H1 (cell line): Measurements from ENCODE around the gene ROBO4. TPM values are rescaled to one million over a fixed set of nuclear protein-coding genes. Genes with fewer than 3 reads are reported as not detected.

ENCODE experiments used
- CTCF ChIA-PET: fragments of 300-600 bp; sonication (Branson Sonifier 250); formaldehyde crosslinking; loops from one replicate; lab custom pipeline; 2021; ENCODE audit not compliant: partially characterized antibody; lab: Charles Lee
- POLR2A ChIA-PET: fragments of 300-600 bp; sonication (Branson Sonifier 250); formaldehyde crosslinking; loops from one replicate; lab custom pipeline; 2021; ENCODE audit warnings: inconsistent platforms; ENCODE audit not compliant: partially characterized antibody; lab: Charles Lee
- DNase-seq, 2 experiments: peaks; one replicate each; pipeline versions ENCODE4 v3.0.0 to v3.0.0-alpha.2; 2010 to 2022; ENCODE audit warnings: low spot score in 2 of 2, low read depth in 1 of 2, mixed read lengths in 1 of 2
- FAIRE-seq: peaks from 2 replicates; lab custom pipeline; 2011; peaks lifted over from hg19 to GRCh38; lab: Jason Lieb, UNC
- H2AFZ ChIP-seq: 2 replicates; pipeline ENCODE4 v1.8.1; 2012; ENCODE audit warnings: low read length, inconsistent platforms
- H2AK5ac ChIP-seq: 2 replicates; pipeline ENCODE4 v1.6.1; 2013; ENCODE audit warnings: low read depth, low read length
- H2BK120ac ChIP-seq: replicated peaks from 2 replicates; pipeline ENCODE3; 2013; ENCODE audit warnings: low read depth, low read length, inconsistent platforms
- H2BK12ac ChIP-seq: 2 replicates; pipeline ENCODE4 v1.6.1; 2013; ENCODE audit warnings: low read depth, low read length
- H2BK15ac ChIP-seq: 2 replicates; pipeline ENCODE4 v1.6.1; 2013; ENCODE audit warnings: low read length
- H2BK20ac ChIP-seq: 2 replicates; pipeline ENCODE4 v1.6.1; 2013; ENCODE audit warnings: low read length
- H2BK5ac ChIP-seq: 2 replicates; pipeline ENCODE4 v1.6.1; 2013; ENCODE audit warnings: low read depth, low read length
- H3K14ac ChIP-seq: 2 replicates; pipeline ENCODE4 v1.6.1; 2013; ENCODE audit warnings: inconsistent platforms; ENCODE audit not compliant: insufficient read length
- H3K18ac ChIP-seq: 2 replicates; pipeline ENCODE4 v1.6.1; 2013; ENCODE audit warnings: low read length; ENCODE audit errors: extremely low read depth
- H3K23ac ChIP-seq: 2 replicates; pipeline ENCODE4 v1.6.1; 2013; ENCODE audit warnings: inconsistent platforms; ENCODE audit not compliant: insufficient read length
- H3K23me2 ChIP-seq: 2 replicates; pipeline ENCODE4 v1.6.1; 2013; ENCODE audit warnings: low read depth, low read length
- H3K27ac ChIP-seq: 2 replicates; pipeline ENCODE4 v1.6.1; 2011; ENCODE audit warnings: low read depth, low read length, inconsistent platforms
- H3K27me3 ChIP-seq, 4 experiments: replicated peaks in 1 of 4; 1 replicate in 1 of 4; 2 replicates in 3 of 4; pipeline versions ENCODE4 v1.6.1 to v1.8.1; 2011 to 2013; ENCODE audit warnings: low read length in 3 of 4, mild to moderate bottlenecking in 3 of 4, inconsistent platforms in 2 of 4, mixed read lengths in 2 of 4, moderate library complexity in 1 of 4; ENCODE audit not compliant: control insufficient read depth in 3 of 4, insufficient read depth in 3 of 4; ENCODE audit errors: extremely low read depth in 1 of 4
- H3K36me3 ChIP-seq, 4 experiments: 2 replicates each; pipeline versions ENCODE4 v1.6.1 to v1.8.1; 2011 to 2013; ENCODE audit warnings: mild to moderate bottlenecking in 4 of 4, low read length in 3 of 4, moderate library complexity in 2 of 4, control low read depth in 1 of 4, inconsistent platforms in 1 of 4; ENCODE audit not compliant: insufficient read depth in 4 of 4, control insufficient read depth in 2 of 4
- H3K4ac ChIP-seq: replicated peaks from 2 replicates; pipeline ENCODE3; 2013; ENCODE audit warnings: low read length, low read depth, mixed read lengths, inconsistent platforms; ENCODE audit not compliant: insufficient read length
- H3K4me1 ChIP-seq, 4 experiments: replicated peaks in 1 of 4; 1 replicate in 1 of 4; 2 replicates in 3 of 4; pipeline versions ENCODE4 v1.6.1 to v1.8.1; 2011 to 2013; ENCODE audit warnings: low read length in 3 of 4, inconsistent platforms in 2 of 4, mixed read lengths in 1 of 4; ENCODE audit not compliant: insufficient read depth in 4 of 4, control insufficient read depth in 3 of 4
- H3K4me2 ChIP-seq, 2 experiments: 2 replicates each; pipeline versions ENCODE4 v1.6.1 to v1.8.1; 2011 to 2013; ENCODE audit warnings: low read depth in 2 of 2, low read length in 2 of 2, control low read depth in 1 of 2, inconsistent platforms in 1 of 2, mild to moderate bottlenecking in 1 of 2; ENCODE audit not compliant: insufficient read depth in 1 of 2
- H3K4me3 ChIP-seq, 4 experiments: fragments of 200-600, 300-600 bp in 1 of 4; sonication (generic), shearing (Covaris generic), sonication (Bioruptor Twin) in 1 of 4; 2 replicates each; pipeline versions ENCODE4 v1.5.1 to v1.8.1; 2011 to 2016; ENCODE audit warnings: low read length in 4 of 4, low read depth in 3 of 4, control low read depth in 2 of 4, inconsistent platforms in 2 of 4, mild to moderate bottlenecking in 2 of 4, mixed read lengths in 1 of 4, moderate library complexity in 1 of 4; ENCODE audit not compliant: insufficient read depth in 2 of 4; ENCODE audit errors: extremely low read depth in 1 of 4
- H3K56ac ChIP-seq: replicated peaks from 2 replicates; pipeline ENCODE3; 2013; ENCODE audit warnings: low read depth, mild to moderate bottlenecking, mixed read lengths, low read length, inconsistent platforms; ENCODE audit not compliant: insufficient read length
- H3K79me1 ChIP-seq: 2 replicates; pipeline ENCODE4 v1.6.1; 2013; ENCODE audit warnings: low read depth, low read length, control low read depth
- H3K79me2 ChIP-seq, 2 experiments: 2 replicates each; pipeline versions ENCODE4 v1.6.1 to v1.8.1; 2012 to 2013; ENCODE audit warnings: low read length in 2 of 2, mild to moderate bottlenecking in 2 of 2, inconsistent platforms in 1 of 2; ENCODE audit not compliant: insufficient read depth in 2 of 2, control insufficient read depth in 1 of 2
- H3K9ac ChIP-seq, 4 experiments: replicated peaks in 1 of 4; 1 replicate in 1 of 4; 2 replicates in 3 of 4; pipeline versions ENCODE4 v1.6.1 to v1.8.1; 2011 to 2013; ENCODE audit warnings: low read depth in 3 of 4, low read length in 3 of 4, control low read depth in 2 of 4, mild to moderate bottlenecking in 2 of 4, moderate library complexity in 2 of 4, inconsistent platforms in 1 of 4; ENCODE audit errors: extremely low read depth in 1 of 4
- H3K9me3 ChIP-seq, 2 experiments: 2 replicates each; pipeline versions ENCODE4 v1.6.1 to v1.8.1; 2012 to 2013; ENCODE audit warnings: mild to moderate bottlenecking in 2 of 2, moderate library complexity in 2 of 2, control low read depth in 1 of 2, inconsistent platforms in 1 of 2, low read depth in 1 of 2, low read length in 1 of 2, mixed read lengths in 1 of 2; ENCODE audit not compliant: insufficient read depth in 2 of 2
- H4K20me1 ChIP-seq, 2 experiments: replicated peaks in 1 of 2; 2 replicates each; pipeline versions ENCODE3 to v1.8.1; 2011 to 2013; ENCODE audit warnings: inconsistent platforms in 2 of 2, low read length in 2 of 2, mild to moderate bottlenecking in 1 of 2; ENCODE audit not compliant: insufficient read depth in 2 of 2, control insufficient read depth in 1 of 2
- H4K5ac ChIP-seq: 2 replicates; pipeline ENCODE4 v1.6.1; 2013; ENCODE audit warnings: low read length, low read depth, mixed read lengths, inconsistent platforms; ENCODE audit not compliant: insufficient read length
- H4K8ac ChIP-seq: 2 replicates; pipeline ENCODE4 v1.8.0; 2013; ENCODE audit warnings: mild to moderate bottlenecking, moderate library complexity, low read length, inconsistent platforms; ENCODE audit not compliant: insufficient read depth; ENCODE audit errors: extremely low read depth
- H4K91ac ChIP-seq: replicated peaks from 2 replicates; pipeline ENCODE3; 2013; ENCODE audit warnings: low read length, mixed read lengths, inconsistent platforms; ENCODE audit not compliant: insufficient read length
- CEBPB ChIP-seq: IDR thresholded peaks from 2 replicates; pipeline ENCODE4 v1.6.1; 2012; ENCODE audit warnings: low read depth, low read length
- EP300 ChIP-seq, 2 experiments: IDR thresholded peaks; 1 replicate in 1 of 2; 2 replicates in 1 of 2; pipeline ENCODE4 v1.6.1; 2011 to 2012; ENCODE audit warnings: low read depth in 2 of 2, low read length in 2 of 2, mild to moderate bottlenecking in 2 of 2, borderline replicate concordance in 1 of 2, inconsistent platforms in 1 of 2, moderate library complexity in 1 of 2
- GTF2F1 ChIP-seq: IDR thresholded peaks from 2 replicates; pipeline ENCODE4 v1.6.1; 2012; ENCODE audit warnings: low read depth, low read length, improper control_type of control experiment, borderline replicate concordance
- HDAC6 ChIP-seq: IDR thresholded peaks from one replicate; pipeline ENCODE4 v1.7.1; 2012; ENCODE audit warnings: low read depth, mild to moderate bottlenecking, inconsistent platforms, low read length, moderate library complexity
- JUND ChIP-seq: IDR thresholded peaks from 2 replicates; pipeline ENCODE4 v1.6.1; 2011; ENCODE audit warnings: mild to moderate bottlenecking, improper control_type of control experiment, low read length
- KDM1A ChIP-seq: fragments of 200-600, 300-600 bp; sonication (generic); IDR thresholded peaks from 2 replicates; pipeline ENCODE4 v1.7.1; 2016; ENCODE audit warnings: mild to moderate bottlenecking, low read length, borderline replicate concordance
- PHF8 ChIP-seq: fragments of 200-600 bp; sonication (generic); conservative IDR thresholded peaks from 2 replicates; pipeline ENCODE4 v1.7.1; 2012; ENCODE audit warnings: low read depth, mild to moderate bottlenecking, inconsistent platforms, low read length, moderate library complexity
- RNF2 ChIP-seq: fragments of 200-900, 300-1000 bp; sonication (generic); IDR thresholded peaks from 2 replicates; pipeline ENCODE4 v1.7.1; 2016; ENCODE audit warnings: borderline replicate concordance, low read depth, mild to moderate bottlenecking, antibody characterized with exemption, low read length; ENCODE audit not compliant: poor library complexity, severe bottlenecking; ENCODE audit errors: missing control alignments
- RXRA ChIP-seq: IDR thresholded peaks from 2 replicates; pipeline ENCODE4 v1.6.1; 2011; ENCODE audit warnings: low read depth, mild to moderate bottlenecking, low read length, moderate library complexity; ENCODE audit not compliant: insufficient read depth
- SIN3A ChIP-seq, 2 experiments: IDR thresholded peaks in 1 of 2; conservative IDR thresholded peaks in 1 of 2; 2 replicates each; pipeline ENCODE4 v1.6.1; 2011 to 2012; ENCODE audit warnings: low read length in 2 of 2, improper control_type of control experiment in 1 of 2, low read depth in 1 of 2, mild to moderate bottlenecking in 1 of 2
- SIRT6 ChIP-seq: IDR thresholded peaks from one replicate; pipeline ENCODE4 v1.7.1; 2012; ENCODE audit warnings: low read length, inconsistent platforms
- SP1 ChIP-seq: IDR thresholded peaks from 2 replicates; pipeline ENCODE4 v1.6.1; 2011; ENCODE audit warnings: low read depth, low read length
- WGBS, 2 experiments: shearing (Covaris generic) in 1 of 2; methylation state at CpG; one replicate each; pipeline versions ENCODE4 v1.1.6 to v1.1.7; 2013 to 2015; ENCODE audit warnings: low lambda C conversion rate in 2 of 2, mixed read lengths in 2 of 2, inconsistent platforms in 1 of 2, low coverage in 1 of 2, missing lambda C conversion rate in 1 of 2; ENCODE audit not compliant: insufficient replicate concordance in 2 of 2, insufficient coverage in 1 of 2, insufficient read length in 1 of 2; ENCODE audit errors: extremely low coverage in 1 of 2, missing lambda C conversion rate in 1 of 2; 5-methylcytosine and 5-hydroxymethylcytosine counted together
- polyA plus RNA-seq, 7 experiments: library from polyadenylated mRNA; depleted of rRNA in 3 of 7; stranded (reverse) in 5 of 7; unstranded in 2 of 7; fragments of >200 nt in 5 of 7; fragments of 200-250 nt in 2 of 7; gene quantifications; 1 replicate in 5 of 7; 2 replicates in 1 of 7; 4 replicates in 1 of 7; pipeline versions ENCODE4 v1.2.1 to v1.2.3, GENCODE V29; 2011 to 2013; ENCODE audit warnings: missing spikeins in 2 of 7, mixed read lengths in 2 of 7
- total RNA-seq: library from RNA; stranded (reverse); fragmentation: NEBNext Ultra II Directional; extraction: Animal tissue kit (Norgen Biotek cat#: 25700); gene quantifications from 2 replicates; pipeline ENCODE4 v1.2.1, GENCODE V29; 2021
- TF ChIP-seq, protein P1 (sequence below): IDR thresholded peaks from 2 replicates; pipeline ENCODE4 v1.6.1; 2011; ENCODE audit warnings: low read length, improper control_type of control experiment

Gene ROBO4
- total and polyA plus RNA-seq, 2 of the 8 experiments (the other 6 are each of a cell fraction or from before 2014, with no cell fraction given), result 0.03 TPM; not detected in 1

DNA sequence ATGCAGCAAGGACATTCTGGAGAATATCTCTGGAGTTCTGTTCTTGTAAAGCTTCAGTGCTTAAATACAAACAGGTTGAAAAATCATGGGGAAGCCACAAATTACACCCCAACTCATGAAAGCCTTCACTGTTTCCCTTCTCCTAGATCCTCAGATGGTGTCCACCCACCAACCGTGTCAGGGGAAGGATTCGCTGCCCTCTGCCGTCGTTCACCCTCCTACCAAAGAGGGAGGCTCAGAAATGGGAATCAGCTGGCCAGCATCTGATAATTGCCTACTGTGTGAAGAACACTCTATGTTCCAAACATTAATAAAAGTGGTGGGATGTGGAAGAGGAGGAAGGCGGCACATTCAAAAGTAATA, 45.6 kb upstream of the ROBO4 start:
- FAIRE-seq, result no peak
- CTCF ChIA-PET, result interaction anchor here (0.8 to 1.2 kb wide), 2 partner anchors 11 to 293 kb away, joined by 3 read pairs; no protein-coding TSS in a partner anchor
- TF ChIP-seq SIN3A (conservative IDR thresholded peaks at IDR 0.05 in 1 of 2, IDR thresholded peaks at IDR 0.05 in 1 of 2; ENCODE audit: low read depth in 1 of 2, low read length in 2 of 2), result no peak
- no peak for TF ChIP-seq HDAC6
- no peak for TF ChIP-seq EP300 (IDR thresholded peaks at IDR 0.05; ENCODE audit: borderline replicate concordance in 1 of 2, low read depth in 2 of 2, low read length in 2 of 2)
- no peak for TF ChIP-seq CEBPB
- no peak for TF ChIP-seq SIRT6
- TF ChIP-seq RXRA, result no peak
- TF ChIP-seq, protein P1, sequence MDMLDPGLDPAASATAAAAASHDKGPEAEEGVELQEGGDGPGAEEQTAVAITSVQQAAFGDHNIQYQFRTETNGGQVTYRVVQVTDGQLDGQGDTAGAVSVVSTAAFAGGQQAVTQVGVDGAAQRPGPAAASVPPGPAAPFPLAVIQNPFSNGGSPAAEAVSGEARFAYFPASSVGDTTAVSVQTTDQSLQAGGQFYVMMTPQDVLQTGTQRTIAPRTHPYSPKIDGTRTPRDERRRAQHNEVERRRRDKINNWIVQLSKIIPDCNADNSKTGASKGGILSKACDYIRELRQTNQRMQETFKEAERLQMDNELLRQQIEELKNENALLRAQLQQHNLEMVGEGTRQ, result no peak
- TF ChIP-seq RNF2, result no peak
- no peak for TF ChIP-seq KDM1A
- TF ChIP-seq PHF8, result no peak
- TF ChIP-seq JUND, result no peak
- TF ChIP-seq SP1, result no peak
- no peak for TF ChIP-seq GTF2F1

More for the DNA sequence above, 45.6 kb upstream of the ROBO4 start:
- Histone ChIP-seq H2BK12ac (no peak overlapping the region), H3K14ac (no peak overlapping the region), H4K91ac (no peak overlapping the region), H3K56ac (no peak overlapping the region), H3K79me2 (no peaks in the 10 kb centered on the region), H3K9ac (no peak overlapping the region), H4K20me1 (no peaks in the 10 kb centered on the region), H4K5ac (no peak overlapping the region), H3K4me3 (no peak overlapping the region), H3K4ac (no peak overlapping the region), H3K4me2 (no peak overlapping the region), H3K4me1 (peaks cover 0 to 3% (median 0%) of the 10 kb centered on the region in 4 experiments; a peak in 1 of 7 replicates), H3K79me1 (no peaks in the 10 kb centered on the region), H4K8ac (no peak overlapping the region), H3K23me2 (no peaks in the 10 kb centered on the region), H2AK5ac (no peak overlapping the region), H2BK5ac (no peak overlapping the region), H3K9me3 (no peaks in the 10 kb centered on the region), H3K36me3 (no peaks in the 10 kb centered on the region), H2AFZ (no peak overlapping the region), H3K23ac (no peak overlapping the region), H3K18ac (no peak overlapping the region), H2BK20ac (no peak overlapping the region), H3K27me3 (0 out of 7 replicates have a peak, but pooled peaks cover 0 to 3% (median 0%) of the 10 kb centered on the region in 4 experiments), H3K27ac (no peak overlapping the region), H2BK15ac (no peak overlapping the region), H2BK120ac (no peak overlapping the region)
- DNase-seq, result no peak
- POLR2A ChIA-PET, result no interaction called here
- 69% methylated on average over 5 of the region's 5 CpGs; no CpG with 5 or more reads in 1 of the 2 experiments for WGBS, 2 experiments
